Fibroblast of mammary gland (primary cell): Measurements from ENCODE around the gene UBQLN4.

Experiments
- DNase-seq: peaks from one replicate; pipeline ENCODE4 v3.0.0-alpha.2; 2010; ENCODE audit warnings: low read depth
- H3K4me3 ChIP-seq: 2 replicates; pipeline ENCODE4 v1.5.1; 2011; ENCODE audit warnings: low read depth, mild to moderate bottlenecking, low read length, moderate library complexity; ENCODE audit not compliant: control insufficient read depth
- TF ChIP-seq, protein P1 (sequence below): conservative IDR thresholded peaks from 2 replicates; pipeline ENCODE4 v1.5.1; 2011; ENCODE audit warnings: low read depth, low read length, inconsistent platforms; ENCODE audit not compliant: control insufficient read depth, insufficient read depth

UBQLN4 gene

DNA sequence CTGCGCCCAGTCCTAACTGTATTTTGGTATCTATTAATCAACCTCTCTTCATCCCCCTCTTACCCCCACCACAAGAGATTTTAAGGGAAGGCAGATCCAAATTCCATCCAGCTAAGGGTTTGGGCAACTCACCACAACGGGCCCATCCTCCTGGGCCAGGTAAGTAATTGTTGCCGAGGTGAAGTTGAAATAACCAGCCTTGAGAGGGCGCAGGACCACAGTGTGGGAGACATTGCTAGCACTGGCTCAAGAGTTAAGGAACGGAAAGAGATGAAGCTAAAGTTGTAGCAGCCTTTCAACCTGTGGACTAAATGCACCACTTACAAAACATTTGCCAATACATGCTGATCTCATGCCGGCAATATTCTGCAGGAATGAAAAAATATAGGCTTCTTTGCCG is 38.8 kb downstream of the UBQLN4 start:
- TF ChIP-seq, protein P1, sequence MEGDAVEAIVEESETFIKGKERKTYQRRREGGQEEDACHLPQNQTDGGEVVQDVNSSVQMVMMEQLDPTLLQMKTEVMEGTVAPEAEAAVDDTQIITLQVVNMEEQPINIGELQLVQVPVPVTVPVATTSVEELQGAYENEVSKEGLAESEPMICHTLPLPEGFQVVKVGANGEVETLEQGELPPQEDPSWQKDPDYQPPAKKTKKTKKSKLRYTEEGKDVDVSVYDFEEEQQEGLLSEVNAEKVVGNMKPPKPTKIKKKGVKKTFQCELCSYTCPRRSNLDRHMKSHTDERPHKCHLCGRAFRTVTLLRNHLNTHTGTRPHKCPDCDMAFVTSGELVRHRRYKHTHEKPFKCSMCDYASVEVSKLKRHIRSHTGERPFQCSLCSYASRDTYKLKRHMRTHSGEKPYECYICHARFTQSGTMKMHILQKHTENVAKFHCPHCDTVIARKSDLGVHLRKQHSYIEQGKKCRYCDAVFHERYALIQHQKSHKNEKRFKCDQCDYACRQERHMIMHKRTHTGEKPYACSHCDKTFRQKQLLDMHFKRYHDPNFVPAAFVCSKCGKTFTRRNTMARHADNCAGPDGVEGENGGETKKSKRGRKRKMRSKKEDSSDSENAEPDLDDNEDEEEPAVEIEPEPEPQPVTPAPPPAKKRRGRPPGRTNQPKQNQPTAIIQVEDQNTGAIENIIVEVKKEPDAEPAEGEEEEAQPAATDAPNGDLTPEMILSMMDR, result no peak
- DNase-seq, result no peak
- H3K4me3 ChIP-seq, result no peak overlapping the region

DNA sequence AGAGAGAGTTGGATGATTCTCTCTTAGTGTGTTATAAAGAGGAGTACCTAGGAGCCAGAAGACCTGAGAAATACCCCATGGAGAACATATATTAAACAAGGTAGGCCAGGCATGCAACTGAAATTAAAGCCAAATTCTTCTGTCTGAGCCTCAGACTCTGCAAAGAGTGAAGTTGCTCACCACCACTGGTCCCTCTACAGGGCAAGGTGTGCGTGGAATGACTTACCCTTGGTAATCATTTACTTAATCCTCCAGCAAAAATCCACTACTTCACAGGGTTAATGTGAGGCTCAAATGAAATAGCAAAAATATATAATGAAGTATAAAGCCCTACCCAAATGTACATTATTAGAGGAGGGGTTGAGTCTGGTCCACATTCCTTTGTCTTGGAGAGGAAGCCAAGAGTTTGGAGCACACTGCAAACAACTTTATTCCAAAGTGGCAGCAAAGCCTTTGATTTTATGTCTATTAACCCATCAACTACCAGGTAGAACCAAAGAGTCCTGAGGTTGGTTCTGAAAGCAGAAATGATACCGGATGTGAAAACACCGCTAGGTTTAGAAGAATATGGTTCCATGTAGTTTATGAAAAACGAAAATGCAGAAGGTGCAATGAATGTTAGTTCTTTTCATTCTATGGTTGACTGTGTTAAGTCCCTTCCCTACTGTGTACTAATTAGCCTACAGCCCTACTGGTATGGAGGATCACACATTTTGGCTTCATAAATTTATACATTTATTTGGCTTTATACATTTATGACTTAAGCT is 41.4 kb downstream of the UBQLN4 start:
- DNase-seq, result no peak
- no peak overlapping the region for H3K4me3 ChIP-seq
- TF ChIP-seq, protein P1, result no peak

DNA sequence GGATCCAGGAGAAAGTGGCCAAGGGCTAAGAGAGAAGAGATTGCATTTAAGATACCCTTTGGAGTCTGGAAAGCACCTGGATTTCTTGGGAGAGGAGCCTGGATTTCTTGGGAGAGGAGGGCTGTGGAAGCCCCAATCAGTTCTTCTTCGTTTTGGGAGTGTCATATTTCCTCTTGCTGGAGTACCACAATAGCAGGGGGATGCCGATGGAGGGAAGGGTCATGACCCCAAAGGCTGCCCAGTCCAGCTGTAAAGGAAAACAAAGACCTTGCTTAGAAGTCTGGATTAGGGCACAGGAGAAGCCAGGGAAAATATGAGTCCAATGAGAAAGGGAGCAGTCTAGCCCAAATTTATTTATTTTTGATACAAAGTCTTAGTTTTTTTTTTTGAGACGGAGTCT is 44.2 kb downstream of the UBQLN4 start:
- TF ChIP-seq, protein P1, result no peak
- no peak overlapping the region for H3K4me3 ChIP-seq
- DNase-seq, result no peak

DNA sequence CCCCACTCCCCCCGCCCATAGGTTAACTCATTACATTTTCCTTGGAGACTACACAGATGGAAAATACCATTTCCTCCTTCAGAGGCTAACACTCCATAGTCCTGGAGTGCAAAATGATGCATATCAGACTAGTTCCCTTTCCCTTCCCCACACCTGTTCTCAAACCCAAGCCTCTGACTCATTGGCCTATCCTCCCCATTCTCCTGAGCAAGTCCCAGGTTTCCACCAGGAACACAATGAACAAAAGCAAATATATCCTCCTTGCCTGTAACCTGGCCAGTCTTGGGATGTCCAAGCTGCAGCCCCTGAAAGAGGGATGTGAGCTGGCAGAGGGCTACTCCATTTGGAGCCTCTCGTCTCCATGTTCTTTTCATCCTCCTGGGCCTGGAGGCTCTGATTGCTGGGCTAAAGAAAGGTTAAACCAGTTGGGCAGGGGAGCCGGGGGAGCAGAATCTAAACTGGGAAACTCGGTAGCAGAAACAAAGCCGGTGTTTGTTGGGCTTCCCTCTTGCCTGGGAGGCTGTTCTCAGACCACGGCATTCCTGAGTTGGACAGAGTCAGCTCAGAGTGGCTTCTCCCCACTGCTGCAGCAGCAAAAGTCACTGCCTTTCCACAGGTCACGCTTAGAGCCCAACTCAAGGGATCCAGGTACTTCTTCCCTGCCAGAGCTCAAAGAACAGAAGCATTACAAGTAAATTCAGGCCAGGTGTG is 46.8 kb downstream of the UBQLN4 start:
- DNase-seq, result no peak
- TF ChIP-seq, protein P1, result no peak

DNA sequence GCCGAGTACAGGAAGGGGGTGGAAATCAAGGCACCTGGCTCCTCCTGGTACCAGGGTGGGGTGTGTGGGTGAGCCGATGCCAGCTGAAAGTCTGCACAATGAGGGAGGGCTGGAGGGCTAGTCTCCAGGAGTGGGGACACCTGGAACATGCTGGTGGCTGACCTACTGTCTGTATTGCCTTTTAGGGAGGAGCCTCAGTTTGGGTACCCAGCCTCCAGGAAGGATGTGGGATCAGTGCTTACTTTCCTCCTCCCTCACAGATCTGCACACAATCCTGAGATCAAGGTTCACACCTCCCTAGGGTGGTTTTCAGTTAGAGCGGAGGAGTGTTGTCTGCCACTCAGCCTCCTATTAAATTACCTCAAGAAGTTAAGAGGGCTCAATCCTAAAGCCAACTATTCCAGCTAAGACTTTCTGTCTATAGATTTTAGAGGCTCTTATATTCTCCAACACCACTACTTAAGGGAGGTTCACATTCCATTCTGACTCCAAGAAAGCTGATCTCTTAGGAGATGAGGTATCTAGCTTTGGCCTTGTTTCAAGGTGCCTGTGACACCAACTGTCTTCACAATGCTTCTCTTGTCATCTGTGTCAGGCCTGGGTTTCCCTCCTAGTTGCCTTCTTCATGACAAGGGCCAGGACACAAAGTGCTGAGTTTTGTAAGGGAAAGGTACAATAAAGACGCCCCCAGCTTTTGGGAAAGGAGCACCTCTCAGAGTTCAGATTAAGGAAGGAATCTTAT is 48.6 kb downstream of the UBQLN4 start:
- DNase-seq, result no peak
- TF ChIP-seq, protein P1, result no peak

More for the DNA sequence above, 46.8 kb downstream of the UBQLN4 start:
- no peak overlapping the region for H3K4me3 ChIP-seq

DNA sequence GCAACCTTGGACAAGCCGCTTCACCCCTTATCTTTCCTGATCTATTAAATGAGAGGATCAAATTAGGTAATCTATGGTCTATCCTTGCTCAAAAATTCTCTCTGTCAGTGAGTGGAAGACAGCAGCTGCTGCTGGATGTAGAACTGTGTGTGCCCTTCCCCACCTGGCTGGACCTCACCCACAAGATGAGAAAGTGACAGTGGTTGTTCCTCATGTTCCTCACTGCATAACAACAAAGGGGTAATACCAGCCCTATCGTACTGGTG is 49.7 kb downstream of the UBQLN4 start:
- TF ChIP-seq, protein P1, result no peak
- no peak overlapping the region for H3K4me3 ChIP-seq
- DNase-seq, result no peak

More for the DNA sequence above, 48.6 kb downstream of the UBQLN4 start:
- H3K4me3 ChIP-seq, result no peak overlapping the region
